Keratinocyte (primary cell): ENCODE results near the gene ATP6V1C2. TPM values are rescaled to one million over a fixed set of nuclear protein-coding genes. Genes with fewer than 3 reads are reported as not detected.

Experiments used
- DNase-seq: peaks from one replicate; pipeline ENCODE4 v3.0.0-alpha.2; 2011; ENCODE audit warnings: low read depth, missing footprints, low spot score
- FAIRE-seq: peaks from 2 replicates; lab custom pipeline; 2011; peaks lifted over from hg19 to GRCh38; lab: Jason Lieb, UNC
- H2AFZ ChIP-seq: 2 replicates; pipeline ENCODE4 v1.6.0; 2012; ENCODE audit warnings: low read length, control low read depth, inconsistent platforms; ENCODE audit not compliant: control insufficient read depth
- H3K27ac ChIP-seq: 2 replicates; pipeline ENCODE4 v1.5.1; 2011; ENCODE audit warnings: low read length; ENCODE audit not compliant: control insufficient read depth, insufficient read depth
- H3K27me3 ChIP-seq: 3 replicates; pipeline ENCODE4 v1.6.0; 2011; ENCODE audit warnings: low read length; ENCODE audit not compliant: control insufficient read depth, insufficient read depth; ENCODE audit errors: extremely low read depth
- H3K36me3 ChIP-seq, 2 experiments: 2 replicates in 1 of 2; 3 replicates in 1 of 2; pipeline ENCODE4 v1.5.1; 2011; ENCODE audit warnings: low read length in 2 of 2, mild to moderate bottlenecking in 1 of 2; ENCODE audit not compliant: control insufficient read depth in 2 of 2, insufficient read depth in 2 of 2; ENCODE audit errors: extremely low read depth in 1 of 2
- H3K4me1 ChIP-seq: 3 replicates; pipeline ENCODE4 v1.5.1; 2011; ENCODE audit warnings: low read length; ENCODE audit not compliant: control insufficient read depth, insufficient read depth; ENCODE audit errors: extremely low read depth
- H3K4me2 ChIP-seq: 3 replicates; pipeline ENCODE4 v1.6.0; 2011; ENCODE audit warnings: low read depth, low read length; ENCODE audit not compliant: control insufficient read depth, insufficient read depth; ENCODE audit errors: extremely low read depth
- H3K4me3 ChIP-seq, 3 experiments: fragments of 200-600 bp in 1 of 3; sonication (generic) in 1 of 3; 2 replicates in 2 of 3; 3 replicates in 1 of 3; pipeline ENCODE4 v1.5.1; 2011 to 2016; ENCODE audit warnings: low read length in 3 of 3, mild to moderate bottlenecking in 3 of 3, control low read depth in 2 of 3, inconsistent platforms in 1 of 3, low read depth in 1 of 3, mixed read lengths in 1 of 3, mixed run types in 1 of 3, moderate library complexity in 1 of 3; ENCODE audit not compliant: control insufficient read depth in 2 of 3, insufficient read depth in 2 of 3; ENCODE audit errors: extremely low read depth in 1 of 3
- H3K79me2 ChIP-seq: 2 replicates; pipeline ENCODE4 v1.6.0; 2012; ENCODE audit warnings: low read length; ENCODE audit not compliant: control insufficient read depth, insufficient read depth
- H3K9ac ChIP-seq: 3 replicates; pipeline ENCODE4 v1.6.0; 2011; ENCODE audit warnings: low read length; ENCODE audit not compliant: control insufficient read depth, insufficient read depth; ENCODE audit errors: extremely low read depth
- H3K9me1 ChIP-seq: 3 replicates; pipeline ENCODE4 v1.6.0; 2011; ENCODE audit warnings: low read length; ENCODE audit not compliant: control insufficient read depth, insufficient read depth; ENCODE audit errors: extremely low read depth
- H3K9me3 ChIP-seq: 2 replicates; pipeline ENCODE4 v1.5.1; 2012; ENCODE audit warnings: low read depth, low read length; ENCODE audit not compliant: control insufficient read depth
- H4K20me1 ChIP-seq: 3 replicates; pipeline ENCODE4 v1.6.0; 2011; ENCODE audit warnings: low read length; ENCODE audit not compliant: control insufficient read depth, insufficient read depth; ENCODE audit errors: extremely low read depth
- CTCF ChIP-seq, 3 experiments: IDR thresholded peaks in 1 of 3; conservative IDR thresholded peaks in 1 of 3; optimal IDR thresholded peaks in 1 of 3; 2 replicates in 2 of 3; 3 replicates in 1 of 3; pipeline versions ENCODE3 to v1.5.1; 2011; ENCODE audit warnings: low read length in 3 of 3, mild to moderate bottlenecking in 3 of 3, moderate library complexity in 2 of 3, control low read depth in 1 of 3, inconsistent platforms in 1 of 3; ENCODE audit not compliant: insufficient read depth in 2 of 3; ENCODE audit errors: extremely low read depth in 1 of 3
- EZH2 ChIP-seq: IDR thresholded peaks from one replicate; pipeline ENCODE4 v1.6.1; 2012; ENCODE audit warnings: inconsistent platforms, mild to moderate bottlenecking, low read length, moderate library complexity
- dilution Hi-C: fragments of 300-500 bp; cut with MboI; formaldehyde crosslinking; loops from one replicate; pipeline ENCODE4 v1.7.0; 2020; ENCODE audit warnings: low sequenced_read_pairs; ENCODE audit not compliant: extremely low pct_ligation_motif_present
- polyA plus RNA-seq, 5 experiments: library from polyadenylated mRNA; depleted of rRNA in 3 of 5; stranded (reverse) in 3 of 5; stranded (forward) in 1 of 5; unstranded in 1 of 5; fragments of >200 nt; gene quantifications; 1 replicate in 1 of 5; 2 replicates in 3 of 5; 3 replicates in 1 of 5; pipeline versions ENCODE4 v1.2.1 to v1.2.3, GENCODE V29; 2011 to 2012; ENCODE audit warnings: missing spikeins in 2 of 5, low read depth in 1 of 5, low replicate concordance in 1 of 5

The ATP6V1C2 gene
- polyA plus RNA-seq, 1 donor (not counting 4 experiments of a cell fraction or from before 2014, with no cell fraction given) = 0.55 TPM

GRCh38 chr2:10753156-10753555 is 31.7 kb downstream of the ATP6V1C2 start:
- Histone ChIP-seq H2AFZ (no peak overlapping the region), H3K36me3 (no peaks in the 10 kb centered on the region), H3K9me1 (no peaks in the 10 kb centered on the region), H3K27me3 (no peaks in the 10 kb centered on the region), H3K27ac (no peak overlapping the region), H3K79me2 (no peaks in the 10 kb centered on the region), H3K4me3 (no peak overlapping the region), H4K20me1 (no peaks in the 10 kb centered on the region), H3K4me2 (no peak overlapping the region), H3K9me3 (no peaks in the 10 kb centered on the region), H3K4me1 (no peaks in the 10 kb centered on the region), H3K9ac (no peak overlapping the region)
- dilution Hi-C loops = no loop called here
- FAIRE-seq (no peak), DNase-seq (no peak)
- TF ChIP-seq EZH2 (no peak), CTCF (optimal IDR thresholded peaks at IDR 0.05 in 1 of 3, IDR thresholded peaks at IDR 0.05 in 1 of 3, conservative IDR thresholded peaks at IDR 0.05 in 1 of 3; ENCODE audit: extremely low read depth in 1 of 3, insufficient read depth in 2 of 3, low read length in 3 of 3) (no peak)

- no peaks in the 10 kb centered on the region for H3K27me3 ChIP-seq
- no peak overlapping the region for H3K9ac ChIP-seq
- no peaks in the 10 kb centered on the region for H3K9me3 ChIP-seq
- TF ChIP-seq EZH2 = no peak
- no peak for TF ChIP-seq CTCF (optimal IDR thresholded peaks at IDR 0.05 in 1 of 3, IDR thresholded peaks at IDR 0.05 in 1 of 3, conservative IDR thresholded peaks at IDR 0.05 in 1 of 3; ENCODE audit: extremely low read depth in 1 of 3, insufficient read depth in 2 of 3, low read length in 3 of 3)
- DNase-seq (no peak), FAIRE-seq (no peak)
- dilution Hi-C loops = no loop called here
- no peaks in the 10 kb centered on the region for H4K20me1 ChIP-seq
- H3K9me1 ChIP-seq = no peaks in the 10 kb centered on the region
- no peak overlapping the region for H3K4me2 ChIP-seq
- H2AFZ ChIP-seq = no peak overlapping the region
- no peak overlapping the region for H3K27ac ChIP-seq
- H3K79me2 ChIP-seq = no peaks in the 10 kb centered on the region
- no peaks in the 10 kb centered on the region for H3K36me3 ChIP-seq
- H3K4me1 ChIP-seq = no peaks in the 10 kb centered on the region
- no peak overlapping the region for H3K4me3 ChIP-seq
Observed at GRCh38 chr2:10753876-10754275, 32.4 kb downstream of the ATP6V1C2 start.
